Endothelial cell of umbilical vein (primary cell): ENCODE data around the gene CCDC124. TPM values are rescaled to one million over a fixed set of nuclear protein-coding genes. Genes with fewer than 3 reads are reported as not detected.

ENCODE experiments used
- BruUV-seq: library from RNA; stranded (reverse); fragments of 400-500 nt; replicated peaks from 2 replicates; lab custom pipeline; 2021; lab: Mats Ljungman, UMichigan
- CTCF ChIA-PET: fragments of 300-600, 350-600 bp; sonication (Branson Sonifier 250); formaldehyde crosslinking; loops from one replicate; lab custom pipeline; 2021; ENCODE audit warnings: antibody characterized with exemption, inconsistent platforms; lab: Charles Lee
- POLR2A ChIA-PET: fragments of 300-600, 350-600 bp; sonication (Branson Sonifier 250); formaldehyde crosslinking; loops from one replicate; lab custom pipeline; 2021; ENCODE audit warnings: antibody characterized with exemption, inconsistent platforms; lab: Charles Lee
- DNase-seq: peaks from one replicate; pipeline ENCODE4 v3.0.0-alpha.2; 2011; ENCODE audit warnings: low read depth, low spot score
- FAIRE-seq: peaks from 2 replicates; lab custom pipeline; 2011; peaks lifted over from hg19 to GRCh38; lab: Jason Lieb, UNC
- H2AFZ ChIP-seq: 2 replicates; pipeline ENCODE4 v1.6.0; 2012; ENCODE audit warnings: low read depth, low read length, control low read depth, inconsistent platforms
- H3K27ac ChIP-seq: 2 replicates; pipeline ENCODE4 v1.5.1; 2011; ENCODE audit warnings: low read depth, mild to moderate bottlenecking, control low read depth, low read length, moderate library complexity; ENCODE audit not compliant: insufficient read depth
- H3K27me3 ChIP-seq, 2 experiments: 2 replicates each; pipeline versions ENCODE4 v1.6.0 to v1.6.1; 2011; ENCODE audit warnings: low read length in 2 of 2, mixed read lengths in 1 of 2; ENCODE audit not compliant: control insufficient read depth in 2 of 2, insufficient read depth in 2 of 2
- H3K36me3 ChIP-seq, 2 experiments: 2 replicates in 1 of 2; 3 replicates in 1 of 2; pipeline ENCODE4 v1.5.1; 2011; ENCODE audit warnings: low read length in 2 of 2, mild to moderate bottlenecking in 1 of 2, moderate library complexity in 1 of 2; ENCODE audit not compliant: control insufficient read depth in 2 of 2, insufficient read depth in 2 of 2; ENCODE audit errors: extremely low read depth in 1 of 2
- H3K4me1 ChIP-seq: 3 replicates; pipeline ENCODE4 v1.5.1; 2011; ENCODE audit warnings: mild to moderate bottlenecking, low read length; ENCODE audit not compliant: control insufficient read depth, insufficient read depth; ENCODE audit errors: extremely low read depth
- H3K4me2 ChIP-seq: 2 replicates; pipeline ENCODE4 v1.6.1; 2011; ENCODE audit warnings: low read length, control low read depth, mixed read lengths; ENCODE audit not compliant: insufficient read depth
- H3K4me3 ChIP-seq, 3 experiments: fragments of 200-600 bp in 1 of 3; sonication (generic), shearing (Covaris generic) in 1 of 3; replicated peaks in 1 of 3; 2 replicates each; pipeline ENCODE4 v1.5.1; 2011 to 2016; ENCODE audit warnings: control low read depth in 3 of 3, low read length in 3 of 3, mild to moderate bottlenecking in 2 of 3, inconsistent platforms in 1 of 3, low read depth in 1 of 3, moderate library complexity in 1 of 3; ENCODE audit not compliant: insufficient read depth in 1 of 3
- H3K79me2 ChIP-seq: 2 replicates; pipeline ENCODE4 v1.6.0; 2012; ENCODE audit warnings: low read length, inconsistent platforms; ENCODE audit not compliant: control insufficient read depth, insufficient read depth
- H3K9ac ChIP-seq: replicated peaks from 2 replicates; pipeline ENCODE3; 2011; ENCODE audit warnings: low read length, control low read depth; ENCODE audit not compliant: insufficient read depth; ENCODE audit errors: extremely low read depth
- H3K9me1 ChIP-seq: replicated peaks from 3 replicates; pipeline ENCODE4 v1.6.0; 2011; ENCODE audit warnings: mild to moderate bottlenecking, low read length; ENCODE audit not compliant: control insufficient read depth, insufficient read depth; ENCODE audit errors: extremely low read depth
- H3K9me3 ChIP-seq: replicated peaks from 2 replicates; pipeline ENCODE4 v1.5.1; 2012; ENCODE audit warnings: low read length, inconsistent platforms; ENCODE audit not compliant: control insufficient read depth, insufficient read depth
- H4K20me1 ChIP-seq: replicated peaks from 2 replicates; pipeline ENCODE3; 2011; ENCODE audit warnings: mild to moderate bottlenecking, low read length; ENCODE audit not compliant: control insufficient read depth, insufficient read depth; ENCODE audit errors: extremely low read depth
- CTCF ChIP-seq, 2 donors: IDR thresholded peaks; 1 replicate in 1 of 2; 2 replicates in 1 of 2; pipeline ENCODE4 v1.5.1; 2011; ENCODE audit warnings: low read length in 2 of 2, mild to moderate bottlenecking in 2 of 2, moderate library complexity in 2 of 2, control low read depth in 1 of 2, inconsistent platforms in 1 of 2, low read depth in 1 of 2; ENCODE audit not compliant: insufficient read depth in 1 of 2; ENCODE audit errors: extremely low read depth in 1 of 2
- EZH2 ChIP-seq: IDR thresholded peaks from 2 replicates; pipeline ENCODE4 v1.6.1; 2012; ENCODE audit warnings: borderline replicate concordance, low read depth, mild to moderate bottlenecking, moderate library complexity, low read length, inconsistent platforms; ENCODE audit not compliant: severe bottlenecking
- FOS ChIP-seq: IDR thresholded peaks from 2 replicates; pipeline ENCODE4 v1.6.1; 2011; ENCODE audit warnings: mild to moderate bottlenecking, low read length, moderate library complexity, borderline replicate concordance; ENCODE audit not compliant: insufficient read depth
- MYC ChIP-seq: IDR thresholded peaks from one replicate; pipeline ENCODE4 v1.6.1; 2011; ENCODE audit warnings: mild to moderate bottlenecking, low read depth, low read length
- dilution Hi-C: fragments of 300-500 bp; cut with MboI; formaldehyde crosslinking; loops from one replicate; pipeline ENCODE4 v1.15.0; 2019; ENCODE audit warnings: low sequenced_read_pairs; ENCODE audit not compliant: extremely low pct_ligation_motif_present
- intact Hi-C: fragments of 100-400 bp; cut with micrococcal nuclease; formaldehyde crosslinking; loops from one replicate; pipeline ENCODE4 v1.10.0; 2022
- polyA plus RNA-seq, 4 experiments: library from polyadenylated mRNA; depleted of rRNA in 3 of 4; stranded (reverse) in 3 of 4; unstranded in 1 of 4; fragments of >200 nt; gene quantifications; 2 replicates each; pipeline versions ENCODE4 v1.2.1 to v1.2.3, GENCODE V29; 2011 to 2012; ENCODE audit warnings: missing spikeins in 1 of 4
- total RNA-seq: library from RNA; stranded (reverse); gene quantifications from 2 replicates; pipeline ENCODE4 v1.2.3, GENCODE V29; 2021

CCDC124 gene
- total and polyA plus RNA-seq, 2 donors (not counting 3 experiments of a cell fraction or from before 2014, with no cell fraction given) = 101 to 115 TPM

- H3K27me3 ChIP-seq = peaks cover 14 to 18% of the 10 kb centered on the region in 2 experiments
- no TSS peak for BruUV-seq
- dilution Hi-C loops (no loop called here), intact Hi-C loops (no loop called here)
- H3K4me1 ChIP-seq = peaks cover 6% of the 10 kb centered on the region
- H3K4me3 ChIP-seq = peak within 1 kb of the TSS in 1 of 3 experiments; percentile 22
- peak; percentile 23 for TF ChIP-seq EZH2
- TF ChIP-seq FOS = no peak
- no peaks in the 10 kb centered on the region for H3K36me3 ChIP-seq
- no peaks in the 10 kb centered on the region for H4K20me1 ChIP-seq
- H3K27ac ChIP-seq = no peak within 1 kb of the TSS
- POLR2A ChIA-PET = no interaction called here
- no peaks in the 10 kb centered on the region for H3K9me3 ChIP-seq
- H2AFZ ChIP-seq = no peak within 1 kb of the TSS
- CTCF ChIA-PET = interaction anchor here (1.3 to 1.4 kb wide), 2 partner anchors 30 to 31 kb away, joined by 4 read pairs; no protein-coding TSS in a partner anchor
- no peak within 1 kb of the TSS for H3K4me2 ChIP-seq
- DNase-seq (no peak), FAIRE-seq (no peak)
- no peaks in the 10 kb centered on the region for H3K9me1 ChIP-seq
- H3K79me2 ChIP-seq = no peaks in the 10 kb centered on the region
- H3K9ac ChIP-seq = no peak within 1 kb of the TSS
These were observed 33.9 kb downstream of the CCDC124 start, which contains the start of gene KCNN1 for GRCh38 chr19:17966550-17967256. Gene KCNN1 (plus strand): TSS chr19:17967107. CDS start chr19:17973889, 6,782 bp downstream.

GRCh38 chr19:17967257-17968051, 34.6 kb downstream of the CCDC124 start:
- dilution Hi-C loops = no loop called here
- H3K4me1 ChIP-seq = peaks cover 6% of the 10 kb centered on the region
- ChIA-PET POLR2A (no interaction called here), CTCF (interaction anchor here (0.5 to 1.3 kb wide), 2 partner anchors 20 to 29 kb away, joined by 4 to 5 read pairs; no protein-coding TSS in a partner anchor)
- intact Hi-C loops = no loop called here
- FAIRE-seq = no peak
- no peaks in the 10 kb centered on the region for H3K9me1 ChIP-seq
- no peaks in the 10 kb centered on the region for H4K20me1 ChIP-seq
- no TSS peak for BruUV-seq
- no peaks in the 10 kb centered on the region for H3K9me3 ChIP-seq
- TF ChIP-seq CTCF (IDR thresholded peaks at IDR 0.05; ENCODE audit: extremely low read depth in 1 of 2, insufficient read depth in 1 of 2, low read depth in 1 of 2, low read length in 2 of 2) = no peak
- TF ChIP-seq EZH2 = peak; percentile 45
- no peak for TF ChIP-seq MYC
- no peak overlapping the region for H3K27ac ChIP-seq
- H3K27me3 ChIP-seq = peaks cover 14 to 18% of the 10 kb centered on the region in 2 experiments
- H3K4me2 ChIP-seq = no peak overlapping the region
- no peak overlapping the region for H3K9ac ChIP-seq
- H3K79me2 ChIP-seq = no peaks in the 10 kb centered on the region
- H2AFZ ChIP-seq = no peak overlapping the region
- DNase-seq = no peak
- peak overlapping the region in 1 of 3 experiments; percentile 22 for H3K4me3 ChIP-seq
- no peaks in the 10 kb centered on the region for H3K36me3 ChIP-seq
